PC-3 (cell line): ENCODE measurements around the gene DHX35.

Experiments used
- CTCF ChIP-seq: fragments of 300-600 bp; sonication (generic); conservative IDR thresholded peaks from 2 replicates; pipeline ENCODE4 v1.5.1; 2017; ENCODE audit warnings: antibody characterized with exemption, low read depth, mild to moderate bottlenecking, low read length
- EZH2 ChIP-seq: fragments of 300-600 bp; sonication (generic); IDR thresholded peaks from one replicate; pipeline ENCODE4 v1.6.1; 2017; ENCODE audit warnings: antibody characterized with exemption, mild to moderate bottlenecking, low read length; ENCODE audit not compliant: unreplicated experiment

GRCh38 chr20:39089029-39089428, 126.9 kb downstream of the DHX35 start:
- no peak for TF ChIP-seq CTCF
- TF ChIP-seq EZH2 = no peak
